Measurements from ENCODE around the gene RPL34. TPM values are rescaled to one million over a fixed set of nuclear protein-coding genes. Genes with fewer than 3 reads are reported as not detected.

RPL34 gene
- total and polyA plus RNA-seq, 7 donors, result 926 to 8,352 (median 1,691) TPM

DNA sequence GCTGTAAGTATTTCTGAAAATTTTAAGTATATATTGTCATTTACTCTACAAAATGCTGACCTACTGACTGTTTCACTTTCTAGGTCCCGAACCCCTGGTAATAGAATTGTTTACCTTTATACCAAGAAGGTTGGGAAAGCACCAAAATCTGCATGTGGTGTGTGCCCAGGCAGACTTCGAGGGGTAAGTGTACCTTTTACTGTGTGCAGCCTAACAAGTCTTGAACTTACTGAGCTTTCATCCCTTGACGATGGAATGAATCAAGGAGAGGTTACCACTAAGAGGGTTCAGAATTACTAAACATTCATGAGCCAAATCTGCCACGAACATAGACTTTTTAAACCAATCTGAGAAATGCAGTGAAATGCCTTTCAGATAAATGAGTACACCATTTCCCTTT is 1.6 kb downstream of the RPL34 start:
- H3K4me1 ChIP-seq, result peaks cover 0 to 33% (median 17%) of the 10 kb centered on the region in 4 donors
- TF ChIP-seq POLR2A (IDR thresholded peaks at IDR 0.05) (no peak), POLR2AphosphoS5 (IDR thresholded peaks at IDR 0.05) (no peak)
- TF ChIP-seq, protein P1, sequence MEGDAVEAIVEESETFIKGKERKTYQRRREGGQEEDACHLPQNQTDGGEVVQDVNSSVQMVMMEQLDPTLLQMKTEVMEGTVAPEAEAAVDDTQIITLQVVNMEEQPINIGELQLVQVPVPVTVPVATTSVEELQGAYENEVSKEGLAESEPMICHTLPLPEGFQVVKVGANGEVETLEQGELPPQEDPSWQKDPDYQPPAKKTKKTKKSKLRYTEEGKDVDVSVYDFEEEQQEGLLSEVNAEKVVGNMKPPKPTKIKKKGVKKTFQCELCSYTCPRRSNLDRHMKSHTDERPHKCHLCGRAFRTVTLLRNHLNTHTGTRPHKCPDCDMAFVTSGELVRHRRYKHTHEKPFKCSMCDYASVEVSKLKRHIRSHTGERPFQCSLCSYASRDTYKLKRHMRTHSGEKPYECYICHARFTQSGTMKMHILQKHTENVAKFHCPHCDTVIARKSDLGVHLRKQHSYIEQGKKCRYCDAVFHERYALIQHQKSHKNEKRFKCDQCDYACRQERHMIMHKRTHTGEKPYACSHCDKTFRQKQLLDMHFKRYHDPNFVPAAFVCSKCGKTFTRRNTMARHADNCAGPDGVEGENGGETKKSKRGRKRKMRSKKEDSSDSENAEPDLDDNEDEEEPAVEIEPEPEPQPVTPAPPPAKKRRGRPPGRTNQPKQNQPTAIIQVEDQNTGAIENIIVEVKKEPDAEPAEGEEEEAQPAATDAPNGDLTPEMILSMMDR (IDR thresholded peaks at IDR 0.05), result no peak
- no peaks in the 10 kb centered on the region for H3K9me3 ChIP-seq
- H3K36me3 ChIP-seq, result peaks cover 3 to 55% (median 42%) of the 10 kb centered on the region in 4 donors
- H3K27me3 ChIP-seq, result no peaks in the 10 kb centered on the region
- peak overlapping the region in 2 of 4 donors; percentile 89 to 90 for H3K27ac ChIP-seq
- WGBS, 2 donors, result 71 to 79% methylated on average over 4 of the region's 4 CpGs
- no peak overlapping the region for H3K4me3 ChIP-seq
- no peak for DNase-seq
- intact Hi-C loops (cut with DNase I), result loop anchor here (10.0 kb wide), 3 partner anchors 813 to 1573 kb away; partner anchors contain the start of genes ELOVL6, GAR1 and SEC24B

DNA sequence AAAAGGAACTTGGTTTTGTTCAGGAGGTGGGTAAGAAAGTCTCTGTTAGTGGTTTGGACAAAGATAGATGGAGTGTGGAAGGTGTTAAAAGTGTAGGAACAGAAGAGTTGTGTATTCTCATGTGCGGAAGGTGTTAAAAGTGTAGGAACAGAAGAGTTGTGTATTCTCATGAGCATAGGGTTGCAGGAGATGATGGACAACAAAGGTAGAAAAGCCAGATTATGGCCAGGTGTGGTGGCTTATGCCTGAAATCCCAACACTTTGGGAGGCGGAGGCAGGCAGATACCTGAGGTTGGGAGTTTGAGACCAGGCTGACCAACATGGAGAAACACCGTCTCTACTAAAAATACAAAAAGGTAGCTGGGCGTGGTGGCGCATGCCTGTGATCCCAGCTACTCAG is 2.5 kb downstream of the RPL34 start:
- H3K36me3 ChIP-seq, result peaks cover 3 to 63% (median 42%) of the 10 kb centered on the region in 4 donors
- no peak for TF ChIP-seq EP300 (IDR thresholded peaks at IDR 0.05)
- TF ChIP-seq, protein P1 (IDR thresholded peaks at IDR 0.05), result no peak
- no peak for TF ChIP-seq POLR2AphosphoS5 (IDR thresholded peaks at IDR 0.05)
- TF ChIP-seq POLR2A (IDR thresholded peaks at IDR 0.05), result no peak
- H3K4me3 ChIP-seq, result no peak overlapping the region
- no peaks in the 10 kb centered on the region for H3K27me3 ChIP-seq
- H3K9me3 ChIP-seq, result no peaks in the 10 kb centered on the region
- WGBS, 2 donors, result 89 to 94% methylated on average over 5 of the region's 5 CpGs
- peaks cover 0 to 33% (median 17%) of the 10 kb centered on the region in 4 donors for H3K4me1 ChIP-seq
- intact Hi-C loops (cut with DNase I), result loop anchor here (10.0 kb wide), 3 partner anchors 812 to 1572 kb away; partner anchors contain the start of genes ELOVL6, GAR1 and SEC24B
- no peak for DNase-seq
- no peak overlapping the region for H3K27ac ChIP-seq

DNA sequence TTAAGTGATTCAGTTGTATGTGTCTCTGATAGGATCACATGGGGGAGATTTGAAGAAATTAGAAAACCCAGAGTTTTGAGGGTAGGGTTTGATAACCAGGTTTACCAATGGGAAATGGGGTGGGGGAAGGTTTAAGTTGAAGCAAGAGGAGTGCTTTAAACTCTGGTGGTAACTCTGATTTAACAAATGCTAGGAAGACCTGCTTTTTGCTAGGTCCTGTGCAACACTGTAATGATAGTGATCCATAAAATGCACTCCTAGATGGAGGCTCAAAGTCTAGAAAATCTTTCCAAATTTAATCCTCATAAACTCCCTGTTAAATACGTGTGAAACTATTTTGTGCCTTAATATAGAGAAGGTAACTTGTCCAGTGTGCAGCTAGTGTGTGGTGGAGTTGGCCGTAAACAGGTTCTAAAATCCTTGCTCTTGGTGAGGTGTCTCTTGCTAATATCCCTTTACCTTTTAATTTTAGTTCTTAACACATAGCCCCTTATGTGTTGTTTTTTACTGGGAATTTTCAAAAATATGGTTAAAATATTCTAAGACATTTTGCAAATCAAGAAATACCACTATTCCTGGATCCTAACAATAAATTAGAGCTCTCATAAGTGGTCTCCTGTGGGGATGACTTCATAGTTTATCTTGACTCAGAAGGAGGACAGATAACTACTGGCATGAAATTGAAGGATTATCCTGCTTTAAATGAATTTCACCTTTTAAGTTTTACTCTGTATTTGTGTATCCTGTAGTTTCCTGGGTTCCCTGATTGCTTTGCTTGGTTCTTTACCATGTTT is 4.1 kb downstream of the RPL34 start:
- intact Hi-C loops (cut with DNase I), result loop anchor here (10.0 kb wide), 3 partner anchors 810 to 1570 kb away; partner anchors contain the start of genes ELOVL6, GAR1 and SEC24B
- no peaks in the 10 kb centered on the region for H3K9me3 ChIP-seq
- no peak for DNase-seq
- no peak for TF ChIP-seq EP300 (IDR thresholded peaks at IDR 0.05)
- TF ChIP-seq, protein P1 (IDR thresholded peaks at IDR 0.05), result no peak
- no peak for TF ChIP-seq POLR2A (IDR thresholded peaks at IDR 0.05)
- TF ChIP-seq POLR2AphosphoS5 (IDR thresholded peaks at IDR 0.05), result no peak
- peaks cover 0 to 30% (median 16%) of the 10 kb centered on the region in 4 donors for H3K4me1 ChIP-seq
- H3K27ac ChIP-seq, result no peak overlapping the region
- no peaks in the 10 kb centered on the region for H3K27me3 ChIP-seq
- WGBS, 2 donors, result 58 to 78% methylated on average over 2 of the region's 2 CpGs
- H3K4me3 ChIP-seq, result no peak overlapping the region
- H3K36me3 ChIP-seq, result peaks cover 3 to 79% (median 43%) of the 10 kb centered on the region in 4 donors

DNA sequence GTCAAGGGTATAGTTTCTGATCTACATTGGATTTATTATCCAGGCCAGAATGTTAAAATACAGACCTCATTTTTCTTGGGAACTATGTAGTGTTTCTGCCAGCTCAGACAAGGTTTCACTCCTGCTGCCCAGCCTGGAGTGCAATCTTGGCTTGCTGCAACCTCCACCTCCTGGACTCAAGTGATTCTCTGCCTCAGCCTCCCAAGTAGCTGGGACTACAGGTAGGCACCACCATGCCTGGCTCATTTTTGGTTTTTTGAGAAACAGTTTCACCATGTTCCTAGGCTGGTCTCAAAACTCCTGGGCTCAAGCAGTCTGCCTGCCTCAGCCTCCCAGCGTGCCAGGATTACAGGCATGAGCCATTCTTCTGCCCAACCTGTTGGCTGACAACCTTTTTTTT is 5.7 kb downstream of the RPL34 start:
- no peak for DNase-seq
- no peaks in the 10 kb centered on the region for H3K9me3 ChIP-seq
- H3K36me3 ChIP-seq, result peaks cover 3 to 95% (median 58%) of the 10 kb centered on the region in 4 donors
- no peaks in the 10 kb centered on the region for H3K27me3 ChIP-seq
- H3K27ac ChIP-seq, result no peak overlapping the region
- peaks cover 0 to 24% (median 10%) of the 10 kb centered on the region in 4 donors for H3K4me1 ChIP-seq
- no peak overlapping the region for H3K4me3 ChIP-seq
- TF ChIP-seq EP300 (IDR thresholded peaks at IDR 0.05) (no peak), POLR2AphosphoS5 (IDR thresholded peaks at IDR 0.05) (no peak), POLR2A (IDR thresholded peaks at IDR 0.05) (no peak)
- TF ChIP-seq, protein P1 (IDR thresholded peaks at IDR 0.05), result no peak
- WGBS, 2 donors, result 98 to 100% methylated on average over 1 of the region's 1 CpG
- intact Hi-C loops (cut with DNase I), result loop anchor here (10.0 kb wide), 3 partner anchors 809 to 1569 kb away; partner anchors contain the start of genes ELOVL6, GAR1 and SEC24B

All from sigmoid colon (tissue), 7 donors.